ENCODE results near the gene RAB3B.
"Not testable (repeated sequence)": the region's sequence is repeated elsewhere in the genome, so short reads cannot be mapped to it uniquely, and the experiment has no call there.

Gene RAB3B

GRCh38 chr1:51922040-51922439 lies 68.5 kb downstream of the RAB3B start:
- in situ Hi-C loops (cut with MboI; ENCODE audit: low sequenced_read_pairs) = no loop called here

DNA sequence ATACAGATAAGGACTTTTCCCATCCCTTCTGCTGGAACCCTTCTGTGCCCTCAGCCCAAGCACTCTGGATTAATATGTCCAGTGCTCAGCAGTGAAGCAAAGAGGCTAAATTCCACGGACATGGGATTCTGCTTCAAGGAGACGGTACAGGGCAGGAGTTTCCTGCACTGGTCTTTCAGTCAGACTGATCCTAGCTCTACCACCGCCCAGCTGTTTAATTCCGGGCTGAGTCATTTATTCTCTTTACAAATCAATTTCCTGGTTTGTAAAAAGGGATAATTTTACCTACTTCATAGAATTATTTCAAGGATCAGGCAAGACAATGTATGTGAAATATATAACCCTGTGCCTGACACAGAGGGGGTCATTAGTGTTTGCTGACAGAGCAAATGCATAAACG lies 70.4 kb downstream of the RAB3B start:
- in situ Hi-C loops (cut with MboI; ENCODE audit: low sequenced_read_pairs) = no loop called here

GRCh38 chr1:51919684-51920083 lies 70.8 kb downstream of the RAB3B start:
- in situ Hi-C loops (cut with MboI; ENCODE audit: low sequenced_read_pairs) = no loop called here

DNA sequence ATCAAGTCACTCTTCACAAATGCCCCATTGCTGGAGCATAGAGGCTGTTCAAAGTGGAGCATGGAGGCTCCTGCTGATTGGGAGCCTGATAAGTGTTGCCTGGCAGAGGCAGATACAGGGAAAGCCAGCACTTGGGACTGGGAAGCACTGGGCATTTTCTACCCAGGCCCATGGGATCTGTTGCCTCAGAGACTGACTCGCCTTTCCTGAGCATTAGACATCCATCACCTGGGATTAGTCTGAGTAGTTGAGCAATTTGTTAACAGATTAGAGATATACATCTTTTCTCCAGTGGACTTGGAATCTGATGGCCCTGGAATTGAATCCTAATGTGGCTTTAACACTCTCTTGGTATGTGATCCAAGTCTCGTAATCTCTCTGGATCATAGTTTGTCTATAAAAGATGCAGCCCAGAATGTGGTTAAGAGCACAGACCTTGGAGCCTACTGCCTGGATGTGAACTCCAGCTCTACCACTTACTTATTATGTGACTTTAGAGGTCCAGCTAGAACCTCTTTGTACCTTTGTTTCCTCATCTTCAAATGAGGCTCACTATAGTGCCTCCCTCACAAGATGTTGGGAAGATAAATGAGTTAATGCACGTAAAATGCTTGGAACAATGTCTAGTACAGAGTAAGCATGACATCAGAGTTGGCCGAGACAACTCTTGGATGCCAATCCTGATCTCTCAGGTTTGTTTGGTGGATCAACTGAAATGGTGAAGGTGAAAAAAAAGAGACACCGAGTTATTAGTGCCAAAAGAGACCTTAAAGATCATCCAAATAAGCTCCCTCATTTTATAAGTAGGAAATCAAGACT lies 73.7 kb downstream of the RAB3B start:
- in situ Hi-C loops (cut with MboI; ENCODE audit: low sequenced_read_pairs) = no loop called here

DNA sequence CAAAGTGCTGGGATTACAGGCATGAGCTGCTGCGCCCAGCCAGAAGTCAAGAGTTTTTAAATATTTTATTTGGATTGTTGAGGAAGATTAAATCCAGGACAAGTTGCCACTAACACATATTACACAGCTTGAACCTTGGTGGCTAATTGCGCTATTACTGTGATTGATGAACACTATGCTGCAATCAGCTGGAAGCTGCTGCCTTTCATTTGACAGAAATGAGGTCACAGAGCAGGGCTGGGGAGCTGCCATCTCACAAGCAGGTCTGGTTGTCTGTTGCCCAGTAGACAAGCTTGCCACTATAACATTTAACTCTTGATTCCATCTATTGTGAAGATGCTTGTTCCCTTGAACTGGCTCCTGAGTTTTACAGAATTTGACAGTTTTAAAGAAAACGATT lies 74.5 kb downstream of the RAB3B start:
- in situ Hi-C loops (cut with MboI; ENCODE audit: low sequenced_read_pairs) = no loop called here

GRCh38 chr1:51912881-51913280 lies 77.6 kb downstream of the RAB3B start:
- in situ Hi-C loops (cut with MboI; ENCODE audit: low sequenced_read_pairs) = no loop called here

DNA sequence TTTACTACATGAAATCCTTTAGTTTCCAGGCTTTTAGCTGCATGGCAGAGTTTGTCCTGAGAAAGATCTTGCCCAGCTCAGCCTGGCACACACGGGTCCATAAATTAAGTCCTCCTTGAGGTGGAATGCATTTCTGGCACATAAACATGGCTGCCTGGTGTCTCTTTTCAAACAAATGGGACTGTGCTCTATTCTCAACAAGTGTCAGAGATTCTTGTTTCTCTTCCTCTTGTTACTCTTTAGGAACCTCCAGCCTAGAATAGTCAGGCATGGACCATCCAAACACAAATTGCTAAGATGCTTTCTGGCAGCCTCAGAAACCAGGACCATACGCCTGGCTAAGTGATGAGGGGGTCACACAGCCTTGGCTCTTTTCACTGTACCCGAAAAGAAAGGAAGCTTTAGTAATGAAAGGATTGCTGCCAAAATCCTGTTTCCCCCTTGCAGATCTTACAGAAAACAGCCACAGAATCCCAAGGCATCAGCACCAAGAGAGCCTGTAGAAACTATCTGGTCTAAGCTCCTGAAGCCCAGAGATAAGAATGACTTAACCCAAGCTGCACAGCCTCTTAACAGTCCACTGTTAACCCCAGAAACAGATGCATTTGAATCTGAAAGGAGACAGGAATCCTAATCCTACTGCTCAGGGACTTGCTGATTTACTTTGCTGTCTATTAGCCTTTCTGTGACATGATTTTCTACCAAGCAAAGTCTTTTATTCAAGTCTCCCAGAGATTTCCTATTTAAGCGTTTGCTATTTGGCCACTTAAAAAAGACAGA lies 80.1 kb downstream of the RAB3B start:
- in situ Hi-C loops (cut with MboI; ENCODE audit: low sequenced_read_pairs) = no loop called here

GRCh38 chr1:51908499-51908898 lies 82.0 kb downstream of the RAB3B start:
- in situ Hi-C loops (cut with MboI; ENCODE audit: low sequenced_read_pairs) = no loop called here

DNA sequence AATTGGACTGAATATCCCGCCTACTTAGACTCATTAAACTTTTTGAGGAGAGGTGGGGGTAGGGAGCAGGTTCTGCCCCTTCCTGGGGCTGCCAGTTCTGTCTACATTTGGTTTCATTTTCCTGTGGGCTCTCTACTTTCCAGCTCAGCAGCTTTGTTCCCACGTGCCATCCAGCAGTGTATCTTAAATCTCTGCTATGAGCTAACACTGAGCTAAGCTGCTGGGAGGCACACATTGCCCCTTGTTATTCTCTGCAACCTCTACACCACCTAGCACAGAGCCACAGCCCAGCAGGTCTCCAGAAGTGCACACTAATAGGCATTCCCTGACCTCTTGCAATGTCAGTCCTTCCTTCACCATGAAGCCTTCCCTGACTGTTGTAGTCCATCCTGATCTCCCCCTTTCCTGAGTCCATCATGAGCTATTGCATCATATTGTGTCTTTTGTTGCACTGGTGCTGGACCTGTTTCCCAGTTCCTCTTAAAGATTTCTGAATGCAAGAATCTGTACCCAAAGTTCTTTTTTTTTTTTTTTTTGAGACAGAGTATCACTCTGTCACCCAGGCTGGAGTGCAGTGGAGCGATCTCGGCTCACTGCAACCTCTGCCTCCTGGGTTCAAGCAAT lies 83.3 kb downstream of the RAB3B start:
- in situ Hi-C loops (cut with MboI; ENCODE audit: low sequenced_read_pairs) = no loop called here

DNA sequence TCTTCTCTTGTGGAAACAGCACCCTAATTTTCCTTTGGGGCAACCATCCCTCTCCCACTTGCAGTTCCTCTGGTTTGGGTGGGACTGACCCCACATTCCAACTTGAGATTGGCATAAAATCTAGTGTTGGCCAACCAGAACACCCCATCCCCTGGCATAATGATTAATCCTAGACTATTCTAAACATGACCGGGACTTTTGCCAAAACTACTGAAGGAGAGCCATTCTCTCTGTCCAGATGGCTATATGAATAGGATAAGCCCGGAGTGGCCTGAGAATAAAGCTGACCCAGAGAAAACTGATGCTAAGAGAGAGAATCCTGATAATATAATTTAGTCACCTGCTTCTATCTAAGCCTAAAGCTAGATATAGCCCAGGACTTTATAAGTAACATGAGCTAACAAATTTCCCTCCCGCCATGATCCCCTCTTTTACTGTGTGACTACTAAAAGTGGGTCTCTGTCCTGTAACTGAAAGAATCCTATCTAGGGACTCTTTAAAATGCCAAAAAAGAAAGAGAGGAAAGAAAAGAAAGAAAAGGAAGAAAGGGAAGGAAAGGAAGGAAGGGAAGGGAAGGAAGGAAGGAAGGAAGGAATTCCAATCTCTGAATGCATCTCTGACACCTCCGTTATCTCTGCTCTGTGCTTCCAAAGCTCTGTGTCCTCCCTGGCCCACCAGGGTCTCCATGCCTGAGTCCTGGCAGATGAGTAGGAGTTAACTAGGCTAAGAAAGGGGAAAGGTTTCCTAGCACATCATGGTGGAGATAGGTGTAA lies 84.0 kb downstream of the RAB3B start:
- in situ Hi-C loops (cut with MboI; ENCODE audit: low sequenced_read_pairs) = no loop called here

- in situ Hi-C loops (cut with MboI; ENCODE audit: low sequenced_read_pairs) = no loop called here
Measured at GRCh38 chr1:51902456-51902855, 88.0 kb downstream of the RAB3B start.

DNA sequence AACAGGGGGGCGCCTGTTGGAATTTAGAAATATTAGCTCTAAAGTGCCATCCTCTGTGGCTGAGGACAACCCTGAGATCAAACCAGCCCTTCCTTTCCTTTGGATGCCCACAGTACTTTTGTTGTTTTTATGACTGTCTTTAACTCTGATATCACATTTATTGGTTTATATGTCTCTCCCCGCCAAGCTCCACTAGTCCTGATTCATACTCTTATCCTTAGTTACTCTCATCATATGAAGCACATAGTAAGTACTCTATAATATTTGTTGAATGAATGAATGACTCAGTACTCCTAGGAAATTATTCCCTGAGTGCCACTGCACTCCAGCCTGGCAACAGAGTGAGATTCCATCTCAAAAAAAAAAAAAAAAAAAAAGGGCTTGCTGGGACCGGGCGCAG lies 89.3 kb downstream of the RAB3B start:
- in situ Hi-C loops (cut with MboI; ENCODE audit: low sequenced_read_pairs) = no loop called here

DNA sequence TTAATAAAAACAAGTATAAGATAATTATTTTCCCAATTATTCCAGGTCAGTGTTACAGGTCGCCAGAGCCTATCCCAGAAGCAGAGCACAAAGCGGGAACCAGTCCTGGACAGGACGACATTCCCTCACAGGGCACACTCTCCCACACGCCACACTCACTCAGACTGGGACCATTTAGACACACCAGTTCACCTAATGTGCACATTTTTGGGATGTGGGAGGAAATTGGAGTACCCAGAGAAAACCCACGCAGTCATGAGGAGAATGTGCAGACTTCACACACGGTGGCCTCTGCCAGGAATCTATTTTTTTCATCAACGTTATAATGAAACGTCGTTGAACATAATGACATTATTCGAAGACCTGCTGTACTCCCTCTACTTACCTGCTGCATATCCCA lies 91.5 kb downstream of the RAB3B start:
- in situ Hi-C loops (cut with MboI; ENCODE audit: low sequenced_read_pairs) = no loop called here

GRCh38 chr1:51898090-51898734 lies 92.3 kb downstream of the RAB3B start:
- in situ Hi-C loops (cut with MboI; ENCODE audit: low sequenced_read_pairs) = no loop called here

- in situ Hi-C loops (cut with MboI; ENCODE audit: low sequenced_read_pairs) = no loop called here
Measured at GRCh38 chr1:51897699-51898031, 92.8 kb downstream of the RAB3B start.

DNA sequence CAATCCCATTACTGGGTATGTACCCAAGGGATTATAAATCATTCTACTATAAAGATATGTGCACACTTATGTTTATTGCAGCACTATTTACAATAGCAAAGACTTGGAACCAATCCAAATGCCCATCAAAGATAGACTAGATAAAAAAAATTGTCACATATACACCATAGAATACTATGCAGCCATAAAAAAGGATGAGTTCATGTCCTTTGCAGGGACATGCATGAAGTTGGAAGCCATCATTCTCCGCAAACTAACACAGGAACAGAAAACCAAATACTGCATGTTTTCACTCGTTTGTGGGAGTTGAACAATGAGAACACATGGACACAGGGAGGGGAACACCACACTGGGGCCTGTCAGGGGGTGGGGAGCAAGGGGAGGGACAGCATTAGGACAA lies 95.8 kb downstream of the RAB3B start:
- in situ Hi-C loops (cut with MboI; ENCODE audit: low sequenced_read_pairs) = not testable (repeated sequence)

DNA sequence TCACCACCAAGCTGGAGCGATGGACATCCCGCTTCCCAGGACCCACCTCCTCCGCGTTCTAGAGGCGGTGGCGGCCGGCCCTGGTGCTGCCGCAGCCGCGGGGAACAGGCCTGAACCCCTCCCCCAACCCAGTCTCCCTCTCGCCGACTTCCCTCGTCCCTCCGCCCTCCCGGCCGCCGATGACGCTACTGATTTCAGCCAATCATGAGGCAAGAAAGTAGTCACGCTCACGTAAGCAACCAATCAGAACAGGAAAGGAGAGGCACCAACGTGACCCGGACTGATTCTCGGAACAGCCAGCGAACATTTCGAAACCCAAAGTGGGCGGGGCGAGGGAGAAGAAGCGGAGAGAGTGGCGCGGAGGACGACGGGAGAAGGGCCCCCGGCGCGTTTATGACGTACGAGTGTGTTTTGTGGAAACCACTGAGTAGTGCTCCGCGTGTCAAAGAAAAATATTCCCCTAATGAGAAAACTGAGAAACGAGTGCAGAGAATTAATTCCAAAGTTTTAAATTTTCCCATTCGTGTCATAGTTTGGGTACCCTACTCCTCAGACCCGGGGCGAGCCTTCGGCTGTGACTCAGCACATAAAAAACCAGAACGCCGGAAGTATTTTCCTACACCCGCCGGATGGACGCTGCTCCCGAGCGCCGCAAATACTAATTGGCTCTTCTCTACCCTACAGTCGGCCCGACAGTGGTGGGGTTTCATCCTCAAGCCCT lies 111.7 kb downstream of the RAB3B start, which contains the start of gene NRDC:
NRDC (minus strand) TSS at position 112 of the 721 bp plus-strand sequence. CDS start 112 bp downstream, outside the sequence.
- in situ Hi-C loops (cut with MboI; ENCODE audit: low sequenced_read_pairs) = no loop called here

- in situ Hi-C loops (cut with MboI; ENCODE audit: low sequenced_read_pairs) = no loop called here
Measured at GRCh38 chr1:51878308-51878615, 112.2 kb downstream of the RAB3B start.

DNA sequence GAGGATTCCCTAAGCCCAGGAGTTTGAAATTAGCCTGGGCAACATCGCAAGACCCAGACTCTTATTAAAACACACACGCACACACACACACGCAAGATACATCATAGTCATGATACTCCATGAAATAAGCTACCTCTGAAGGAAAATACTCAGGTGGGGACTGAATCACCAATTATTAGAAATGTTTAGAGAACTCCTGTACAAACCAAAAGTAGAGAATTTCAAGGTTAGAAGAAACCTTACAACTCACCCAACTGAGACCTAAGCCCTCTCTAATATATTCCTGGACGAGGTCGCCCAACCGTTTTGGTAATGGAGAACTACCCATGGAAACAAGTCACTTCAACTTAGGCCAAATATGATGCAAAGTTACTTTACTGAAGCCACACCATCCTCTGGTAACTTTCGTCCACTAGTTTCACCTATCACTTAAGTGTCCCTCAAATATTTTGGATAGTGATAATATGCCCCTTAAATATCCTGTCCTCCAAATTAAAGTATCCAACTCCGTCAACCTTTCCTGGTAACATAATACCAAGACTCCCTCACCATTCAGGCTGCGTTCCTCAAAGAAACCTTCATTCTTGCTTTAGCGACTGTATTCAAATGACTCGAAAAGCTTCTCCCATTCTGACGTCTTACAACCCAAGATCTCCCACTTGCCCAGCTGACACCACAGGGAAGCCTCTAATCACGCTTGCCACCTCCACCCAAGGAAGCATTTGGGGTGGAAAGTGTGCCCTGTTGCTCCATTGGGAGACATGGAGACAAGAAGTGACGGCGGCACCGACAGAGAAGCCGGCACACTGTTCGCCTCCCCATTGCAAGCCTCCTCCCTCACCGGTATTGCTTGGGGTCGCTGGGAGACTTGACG lies 112.8 kb downstream of the RAB3B start:
- in situ Hi-C loops (cut with MboI; ENCODE audit: low sequenced_read_pairs) = no loop called here

Data from HL-60/S4 treated with retinoic acid at 250 ng/mL for 4 days and 3 days (cell line).